Brain microvascular endothelial cell (primary cell): Measurements from ENCODE around the gene BDNF.
"Not testable (repeated sequence)": the region's sequence is repeated elsewhere in the genome, so short reads cannot be mapped to it uniquely, and the experiment has no call there.

ENCODE experiments used
- DNase-seq: peaks from one replicate; pipeline ENCODE4 v3.0.0-alpha.2; 2020
- H3K27ac ChIP-seq: fragments of 250-450 bp; sonication (Bioruptor Pico); 2 replicates; pipeline ENCODE4 v1.5.1; 2020; ENCODE audit warnings: mild to moderate bottlenecking, moderate library complexity
- H3K27me3 ChIP-seq: fragments of 250-450 bp; sonication (Bioruptor Pico); replicated peaks from 2 replicates; pipeline ENCODE4 v1.5.1; 2020; ENCODE audit warnings: mild to moderate bottlenecking
- H3K36me3 ChIP-seq: fragments of 250-450 bp; sonication (Bioruptor Pico); replicated peaks from 2 replicates; pipeline ENCODE4 v1.5.1; 2020; ENCODE audit warnings: mild to moderate bottlenecking
- H3K4me3 ChIP-seq: 2 replicates; pipeline ENCODE4 v1.5.1; 2011; ENCODE audit warnings: low read depth, mild to moderate bottlenecking, control low read depth, low read length, moderate library complexity
- CTCF ChIP-seq: IDR thresholded peaks from 2 replicates; pipeline ENCODE4 v1.5.1; 2011; ENCODE audit warnings: low read depth, mild to moderate bottlenecking, moderate library complexity, low read length, control low read depth, inconsistent platforms; ENCODE audit errors: missing control alignments
- in situ Hi-C: cut with HindIII; loops from 2 replicates; pipeline ENCODE4 v1.10.0; 2017; ENCODE audit warnings: low sequenced_read_pairs, low pct_ligation_motif_present

Gene BDNF

DNA sequence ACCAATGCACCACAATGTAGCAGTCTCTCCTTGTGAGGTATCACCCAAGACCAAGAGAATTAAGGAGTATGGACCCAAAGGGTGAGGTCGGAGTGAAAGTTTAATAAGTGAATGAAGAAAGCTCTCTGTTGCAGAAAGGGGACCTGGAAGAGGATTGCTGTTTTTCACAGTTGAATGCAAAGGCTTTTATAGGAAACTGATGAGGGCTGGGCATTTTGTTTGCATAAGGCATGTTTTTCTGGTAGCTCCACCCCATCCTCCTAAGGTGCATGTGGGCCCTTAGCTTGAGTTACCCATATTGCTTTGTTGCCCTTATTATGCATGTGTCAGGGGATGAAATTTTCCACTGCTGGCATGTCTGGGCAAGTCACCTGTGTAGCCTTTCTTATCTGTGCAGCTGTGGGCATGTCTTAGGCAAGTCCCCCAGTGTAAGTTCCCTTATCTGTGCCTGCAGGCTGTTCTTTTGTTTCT is 64.7 kb downstream of the BDNF start:
- H3K27me3 ChIP-seq: no peaks in the 10 kb centered on the region
- H3K4me3 ChIP-seq: no peak overlapping the region
- H3K36me3 ChIP-seq: no peaks in the 10 kb centered on the region
- H3K27ac ChIP-seq: no peak overlapping the region
- no peak for TF ChIP-seq CTCF
- DNase-seq: no peak
- in situ Hi-C loops: no loop called here

DNA sequence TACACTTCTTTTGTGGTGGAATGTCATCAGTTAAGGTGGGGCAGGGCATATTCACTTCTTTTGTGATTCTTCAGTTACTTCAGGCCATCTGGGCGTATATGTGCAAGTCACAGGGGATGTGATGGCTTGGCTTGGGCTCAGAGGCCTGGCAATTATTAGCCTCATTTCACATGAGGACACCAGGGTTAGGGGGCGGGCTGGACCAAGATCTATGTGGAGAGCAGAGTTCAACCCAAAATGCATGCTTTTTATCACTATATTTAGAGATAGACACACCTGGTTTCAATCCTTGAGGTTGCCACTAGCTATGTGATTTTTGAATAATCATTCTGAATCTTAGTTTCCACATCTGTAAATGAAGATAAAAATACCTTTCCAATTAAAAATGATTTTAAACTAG is 65.5 kb downstream of the BDNF start:
- DNase-seq, in situ Hi-C loops, H3K4me3 ChIP-seq, H3K27me3 ChIP-seq, H3K27ac ChIP-seq, H3K36me3 ChIP-seq: not testable (repeated sequence)

DNA sequence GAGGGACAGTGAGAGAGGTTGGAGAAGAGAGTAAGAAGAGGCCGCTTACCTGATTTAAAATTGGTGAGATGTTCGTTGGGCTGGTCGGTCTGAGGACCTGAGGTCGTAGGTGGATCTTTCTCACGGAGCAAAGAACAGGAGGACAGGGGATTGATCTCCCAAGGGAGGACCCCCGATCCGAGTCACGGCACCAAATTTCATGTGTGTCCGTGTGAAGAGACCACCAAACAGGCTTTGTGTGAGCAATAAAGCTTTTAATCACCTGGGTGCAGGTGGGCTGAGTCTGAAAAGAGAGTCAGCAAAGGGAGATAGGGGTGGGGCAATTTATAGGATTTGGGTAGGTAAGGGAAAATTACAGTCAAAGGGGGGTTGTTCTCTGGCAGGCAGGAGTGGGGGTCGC is 66.0 kb downstream of the BDNF start:
- H3K4me3 ChIP-seq, H3K27me3 ChIP-seq, in situ Hi-C loops: not testable (repeated sequence)

GRCh38 chr11:27629023-27629422 is 71.2 kb downstream of the BDNF start:
- H3K27ac ChIP-seq, DNase-seq, H3K36me3 ChIP-seq, H3K4me3 ChIP-seq, H3K27me3 ChIP-seq, in situ Hi-C loops: not testable (repeated sequence)

More for the DNA sequence above, 66.0 kb downstream of the BDNF start:
- not testable (repeated sequence) for DNase-seq, H3K27ac ChIP-seq, H3K36me3 ChIP-seq

- Histone ChIP-seq H3K27ac (no peak overlapping the region), H3K36me3 (no peaks in the 10 kb centered on the region), H3K4me3 (no peak overlapping the region), H3K27me3 (no peaks in the 10 kb centered on the region)
- in situ Hi-C loops: no loop called here
- DNase-seq: no peak
- TF ChIP-seq CTCF: no peak
These were observed 72.3 kb downstream of the BDNF start for GRCh38 chr11:27627979-27628378.

DNA sequence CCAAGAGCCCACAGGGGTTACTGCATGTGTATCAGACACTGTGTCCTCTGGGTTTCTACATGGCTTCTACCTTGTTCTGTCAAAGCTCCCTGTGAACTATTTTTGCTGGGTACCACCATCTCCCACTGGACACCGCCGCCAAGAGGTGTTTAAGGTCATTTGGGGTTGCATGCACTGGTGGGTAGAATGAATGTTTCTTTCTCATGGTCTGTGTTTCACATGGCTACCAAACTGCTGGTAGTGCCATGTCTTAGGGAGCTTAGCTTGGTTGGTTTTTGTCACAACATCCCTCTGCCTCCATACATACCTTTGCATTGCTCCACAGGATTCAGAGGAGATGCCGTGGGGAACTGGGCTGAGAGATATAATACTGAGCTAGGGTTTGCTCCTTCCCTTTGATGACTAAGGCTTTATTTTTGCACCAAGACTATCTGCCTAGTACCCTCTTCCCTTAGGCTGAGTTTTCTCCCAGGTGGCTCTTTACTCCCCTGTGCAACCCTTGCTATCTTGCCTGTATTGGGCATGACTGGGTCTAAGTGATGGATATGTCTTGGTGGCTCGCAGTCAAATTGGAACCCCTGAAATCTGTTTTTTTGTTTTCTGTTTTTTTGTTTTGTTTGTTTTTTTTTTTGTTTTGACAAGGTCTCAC is 73.2 kb downstream of the BDNF start:
- in situ Hi-C loops: no loop called here
- no peak for DNase-seq
- no peak for TF ChIP-seq CTCF
- Histone ChIP-seq H3K27ac (no peak overlapping the region), H3K27me3 (no peaks in the 10 kb centered on the region), H3K4me3 (no peak overlapping the region), H3K36me3 (no peaks in the 10 kb centered on the region)

- in situ Hi-C loops: no loop called here
- Histone ChIP-seq H3K36me3 (no peaks in the 10 kb centered on the region), H3K27ac (no peak overlapping the region), H3K27me3 (no peaks in the 10 kb centered on the region), H3K4me3 (no peak overlapping the region)
- DNase-seq: no peak
- TF ChIP-seq CTCF: no peak
These were observed 73.9 kb downstream of the BDNF start for GRCh38 chr11:27626269-27626937.
